GM12873 (cell line): ENCODE data around the gene GCSAM.

Source experiments
- TF ChIP-seq, protein P1 (sequence below): IDR thresholded peaks from 2 replicates; pipeline ENCODE4 v1.5.1; 2012; ENCODE audit warnings: low read depth, mild to moderate bottlenecking, moderate library complexity, low read length, control low read depth; ENCODE audit not compliant: insufficient read depth; ENCODE audit errors: missing control alignments

Gene GCSAM

GRCh38 chr3:112122870-112123269 is 10.2 kb downstream of the GCSAM start:
- TF ChIP-seq, protein P1, sequence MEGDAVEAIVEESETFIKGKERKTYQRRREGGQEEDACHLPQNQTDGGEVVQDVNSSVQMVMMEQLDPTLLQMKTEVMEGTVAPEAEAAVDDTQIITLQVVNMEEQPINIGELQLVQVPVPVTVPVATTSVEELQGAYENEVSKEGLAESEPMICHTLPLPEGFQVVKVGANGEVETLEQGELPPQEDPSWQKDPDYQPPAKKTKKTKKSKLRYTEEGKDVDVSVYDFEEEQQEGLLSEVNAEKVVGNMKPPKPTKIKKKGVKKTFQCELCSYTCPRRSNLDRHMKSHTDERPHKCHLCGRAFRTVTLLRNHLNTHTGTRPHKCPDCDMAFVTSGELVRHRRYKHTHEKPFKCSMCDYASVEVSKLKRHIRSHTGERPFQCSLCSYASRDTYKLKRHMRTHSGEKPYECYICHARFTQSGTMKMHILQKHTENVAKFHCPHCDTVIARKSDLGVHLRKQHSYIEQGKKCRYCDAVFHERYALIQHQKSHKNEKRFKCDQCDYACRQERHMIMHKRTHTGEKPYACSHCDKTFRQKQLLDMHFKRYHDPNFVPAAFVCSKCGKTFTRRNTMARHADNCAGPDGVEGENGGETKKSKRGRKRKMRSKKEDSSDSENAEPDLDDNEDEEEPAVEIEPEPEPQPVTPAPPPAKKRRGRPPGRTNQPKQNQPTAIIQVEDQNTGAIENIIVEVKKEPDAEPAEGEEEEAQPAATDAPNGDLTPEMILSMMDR: no peak

GRCh38 chr3:112121577-112122547 is 11.2 kb downstream of the GCSAM start:
- TF ChIP-seq, protein P1: no peak

DNA sequence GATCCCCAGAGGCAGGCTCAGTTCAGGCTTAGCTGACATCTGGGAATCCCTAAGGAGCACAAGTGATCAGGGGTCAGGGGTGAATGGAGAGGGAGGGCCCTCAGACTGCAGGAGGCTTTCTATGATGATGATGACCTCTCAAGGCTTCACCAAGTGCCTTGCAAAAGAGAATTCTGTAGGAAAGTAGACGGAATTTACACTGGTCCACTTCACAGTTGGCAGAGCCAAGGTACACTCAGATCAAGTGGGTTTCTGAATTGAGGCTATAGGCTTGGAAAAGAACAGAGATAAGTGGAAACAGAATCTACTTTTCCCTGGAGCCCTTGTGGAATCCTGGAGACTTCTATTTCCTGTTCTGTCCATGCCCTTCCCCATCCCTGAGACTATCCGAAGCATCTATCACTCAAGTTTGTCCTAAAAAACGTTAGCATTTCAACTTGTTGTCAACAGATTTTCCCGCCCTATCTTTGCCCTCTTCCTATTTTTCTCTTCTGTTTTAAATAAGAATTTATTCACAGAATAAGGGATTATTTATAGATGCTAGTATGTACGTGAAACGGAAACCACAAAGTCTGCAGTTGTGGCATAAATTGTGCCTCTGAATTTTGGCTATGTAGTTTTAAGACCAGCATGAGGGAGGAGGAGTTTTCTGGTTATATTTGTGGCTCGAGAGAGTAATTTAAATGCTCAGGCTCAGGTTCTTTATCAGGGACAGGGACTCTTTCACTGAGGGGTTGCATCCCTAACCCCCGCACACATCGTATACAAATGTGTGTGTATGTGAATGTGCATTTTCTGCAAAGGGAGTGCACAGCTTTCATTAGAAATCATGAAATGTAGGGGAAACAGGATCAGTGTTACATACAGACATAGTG is 12.8 kb downstream of the GCSAM start:
- TF ChIP-seq, protein P1: no peak

DNA sequence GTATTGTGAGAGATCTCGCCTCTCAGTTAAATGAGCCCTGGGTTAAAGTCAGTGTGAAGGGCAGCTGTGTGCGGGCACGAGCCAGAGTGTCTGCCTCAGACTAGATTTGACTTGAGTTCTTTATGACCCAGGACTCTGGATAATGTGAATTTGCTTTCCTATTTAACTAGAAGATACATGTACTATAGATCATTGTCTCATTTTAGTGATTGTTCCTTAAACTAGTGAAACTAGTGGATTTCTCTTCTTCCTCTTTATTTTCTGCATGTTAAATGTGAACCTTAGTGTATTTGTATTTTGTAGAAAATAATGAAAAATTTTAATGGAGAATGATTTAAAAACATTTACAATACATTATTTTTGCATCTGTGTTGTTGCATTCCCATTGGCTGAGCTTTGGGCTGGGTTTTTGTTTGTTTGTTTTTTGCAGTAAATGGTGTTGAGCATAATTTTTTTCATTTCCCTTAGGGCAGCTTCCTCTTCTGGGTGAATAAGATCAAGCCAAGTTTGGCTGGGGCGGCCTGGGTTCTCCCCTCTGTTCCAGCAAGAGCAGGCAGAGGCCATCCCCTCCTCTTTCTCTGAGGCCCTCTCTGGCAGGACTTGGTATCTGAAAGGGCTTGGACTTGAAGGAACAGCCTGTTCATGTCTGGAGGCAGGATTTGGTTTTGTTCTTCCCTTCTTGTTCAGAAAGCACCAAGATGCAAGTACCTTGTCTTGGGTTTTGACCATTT is 15.0 kb downstream of the GCSAM start:
- TF ChIP-seq, protein P1: peak; percentile 49

DNA sequence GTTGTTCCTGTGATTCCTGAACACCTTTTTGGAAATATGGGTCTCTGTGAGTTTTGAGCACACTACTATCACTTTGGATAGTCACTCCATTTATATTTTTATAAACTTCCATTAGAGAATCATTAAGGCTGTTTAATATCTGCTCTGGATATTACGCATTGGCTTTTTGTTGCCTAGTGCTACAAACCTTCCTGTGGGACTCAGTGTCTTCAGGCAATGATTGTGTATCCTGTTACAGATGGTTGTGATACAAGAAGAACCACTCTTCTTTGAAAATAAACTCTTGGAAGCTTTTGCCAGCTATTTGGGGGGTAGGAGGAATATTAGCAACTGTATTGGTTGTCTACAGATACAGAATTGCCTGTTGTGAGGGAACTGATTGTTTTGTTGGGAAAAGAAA is 15.6 kb downstream of the GCSAM start:
- TF ChIP-seq, protein P1: no peak

GRCh38 chr3:112116748-112117186 is 16.3 kb downstream of the GCSAM start:
- TF ChIP-seq, protein P1: no peak
